ENCODE measurements around the gene ABI3BP.

The ABI3BP gene

GRCh38 chr3:100988080-100988479, 5.1 kb downstream of the ABI3BP start:
- DNase-seq (ENCODE audit: low read depth), result no peak
- no peak for TF ChIP-seq CTCF (IDR thresholded peaks at IDR 0.05; ENCODE audit: control insufficient read depth, insufficient read depth, low read depth, low read length, missing control alignments)
- H3K4me3 ChIP-seq (ENCODE audit: control insufficient read depth, low read depth, low read length), result no peak overlapping the region

- TF ChIP-seq CTCF (IDR thresholded peaks at IDR 0.05; ENCODE audit: control insufficient read depth, insufficient read depth, low read depth, low read length, missing control alignments), result no peak
- no peak overlapping the region for H3K4me3 ChIP-seq (ENCODE audit: control insufficient read depth, low read depth, low read length)
- no peak for DNase-seq (ENCODE audit: low read depth)
Measured at GRCh38 chr3:100984308-100984707, 8.9 kb downstream of the ABI3BP start.

- no peak for TF ChIP-seq CTCF (IDR thresholded peaks at IDR 0.05; ENCODE audit: control insufficient read depth, insufficient read depth, low read depth, low read length, missing control alignments)
- H3K4me3 ChIP-seq (ENCODE audit: control insufficient read depth, low read depth, low read length), result no peak overlapping the region; the same call in 1 of the 2 replicates
- DNase-seq (ENCODE audit: low read depth), result peak; percentile 34
Measured at GRCh38 chr3:100982710-100983109, 10.5 kb downstream of the ABI3BP start.

- H3K4me3 ChIP-seq (ENCODE audit: control insufficient read depth, low read depth, low read length), result no peak overlapping the region
- DNase-seq (ENCODE audit: low read depth), result no peak
- no peak for TF ChIP-seq CTCF (IDR thresholded peaks at IDR 0.05; ENCODE audit: control insufficient read depth, insufficient read depth, low read depth, low read length, missing control alignments)
Measured at GRCh38 chr3:100981164-100981911, 11.9 kb downstream of the ABI3BP start.

- DNase-seq (ENCODE audit: low read depth), result no peak
- no peak for TF ChIP-seq CTCF (IDR thresholded peaks at IDR 0.05; ENCODE audit: control insufficient read depth, insufficient read depth, low read depth, low read length, missing control alignments)
Measured at GRCh38 chr3:100978011-100978659, 15.1 kb downstream of the ABI3BP start.

GRCh38 chr3:100976611-100977010, 16.6 kb downstream of the ABI3BP start:
- no peak overlapping the region for H3K4me3 ChIP-seq (ENCODE audit: control insufficient read depth, low read depth, low read length)
- TF ChIP-seq CTCF (IDR thresholded peaks at IDR 0.05; ENCODE audit: control insufficient read depth, insufficient read depth, low read depth, low read length, missing control alignments), result no peak
- no peak for DNase-seq (ENCODE audit: low read depth)

More at GRCh38 chr3:100978011-100978659, 15.1 kb downstream of the ABI3BP start:
- H3K4me3 ChIP-seq (ENCODE audit: control insufficient read depth, low read depth, low read length), result no peak overlapping the region
